H1 (cell line): ENCODE results near the gene TSTD2. TPM values are rescaled to one million over a fixed set of nuclear protein-coding genes. Genes with fewer than 3 reads are reported as not detected.

Experiments used
- CTCF ChIA-PET: fragments of 300-600 bp; sonication (Branson Sonifier 250); formaldehyde crosslinking; loops from one replicate; lab custom pipeline; 2021; ENCODE audit not compliant: partially characterized antibody; lab: Charles Lee
- POLR2A ChIA-PET: fragments of 300-600 bp; sonication (Branson Sonifier 250); formaldehyde crosslinking; loops from one replicate; lab custom pipeline; 2021; ENCODE audit warnings: inconsistent platforms; ENCODE audit not compliant: partially characterized antibody; lab: Charles Lee
- DNase-seq, 2 experiments: peaks; one replicate each; pipeline versions ENCODE4 v3.0.0 to v3.0.0-alpha.2; 2010 to 2022; ENCODE audit warnings: low spot score in 2 of 2, low read depth in 1 of 2, mixed read lengths in 1 of 2
- FAIRE-seq: peaks from 2 replicates; lab custom pipeline; 2011; peaks lifted over from hg19 to GRCh38; lab: Jason Lieb, UNC
- H2AFZ ChIP-seq: 2 replicates; pipeline ENCODE4 v1.8.1; 2012; ENCODE audit warnings: low read length, inconsistent platforms
- H2AK5ac ChIP-seq: 2 replicates; pipeline ENCODE4 v1.6.1; 2013; ENCODE audit warnings: low read depth, low read length
- H2BK120ac ChIP-seq: replicated peaks from 2 replicates; pipeline ENCODE3; 2013; ENCODE audit warnings: low read depth, low read length, inconsistent platforms
- H2BK12ac ChIP-seq: 2 replicates; pipeline ENCODE4 v1.6.1; 2013; ENCODE audit warnings: low read depth, low read length
- H2BK15ac ChIP-seq: 2 replicates; pipeline ENCODE4 v1.6.1; 2013; ENCODE audit warnings: low read length
- H2BK20ac ChIP-seq: 2 replicates; pipeline ENCODE4 v1.6.1; 2013; ENCODE audit warnings: low read length
- H2BK5ac ChIP-seq: 2 replicates; pipeline ENCODE4 v1.6.1; 2013; ENCODE audit warnings: low read depth, low read length
- H3K14ac ChIP-seq: 2 replicates; pipeline ENCODE4 v1.6.1; 2013; ENCODE audit warnings: inconsistent platforms; ENCODE audit not compliant: insufficient read length
- H3K18ac ChIP-seq: 2 replicates; pipeline ENCODE4 v1.6.1; 2013; ENCODE audit warnings: low read length; ENCODE audit errors: extremely low read depth
- H3K23ac ChIP-seq: 2 replicates; pipeline ENCODE4 v1.6.1; 2013; ENCODE audit warnings: inconsistent platforms; ENCODE audit not compliant: insufficient read length
- H3K23me2 ChIP-seq: 2 replicates; pipeline ENCODE4 v1.6.1; 2013; ENCODE audit warnings: low read depth, low read length
- H3K27ac ChIP-seq: 2 replicates; pipeline ENCODE4 v1.6.1; 2011; ENCODE audit warnings: low read depth, low read length, inconsistent platforms
- H3K27me3 ChIP-seq, 4 experiments: replicated peaks in 1 of 4; 1 replicate in 1 of 4; 2 replicates in 3 of 4; pipeline versions ENCODE4 v1.6.1 to v1.8.1; 2011 to 2013; ENCODE audit warnings: low read length in 3 of 4, mild to moderate bottlenecking in 3 of 4, inconsistent platforms in 2 of 4, mixed read lengths in 2 of 4, moderate library complexity in 1 of 4; ENCODE audit not compliant: control insufficient read depth in 3 of 4, insufficient read depth in 3 of 4; ENCODE audit errors: extremely low read depth in 1 of 4
- H3K36me3 ChIP-seq, 4 experiments: 2 replicates each; pipeline versions ENCODE4 v1.6.1 to v1.8.1; 2011 to 2013; ENCODE audit warnings: mild to moderate bottlenecking in 4 of 4, low read length in 3 of 4, moderate library complexity in 2 of 4, control low read depth in 1 of 4, inconsistent platforms in 1 of 4; ENCODE audit not compliant: insufficient read depth in 4 of 4, control insufficient read depth in 2 of 4
- H3K4ac ChIP-seq: replicated peaks from 2 replicates; pipeline ENCODE3; 2013; ENCODE audit warnings: low read length, low read depth, mixed read lengths, inconsistent platforms; ENCODE audit not compliant: insufficient read length
- H3K4me1 ChIP-seq, 4 experiments: replicated peaks in 1 of 4; 1 replicate in 1 of 4; 2 replicates in 3 of 4; pipeline versions ENCODE4 v1.6.1 to v1.8.1; 2011 to 2013; ENCODE audit warnings: low read length in 3 of 4, inconsistent platforms in 2 of 4, mixed read lengths in 1 of 4; ENCODE audit not compliant: insufficient read depth in 4 of 4, control insufficient read depth in 3 of 4
- H3K4me2 ChIP-seq, 2 experiments: 2 replicates each; pipeline versions ENCODE4 v1.6.1 to v1.8.1; 2011 to 2013; ENCODE audit warnings: low read depth in 2 of 2, low read length in 2 of 2, control low read depth in 1 of 2, inconsistent platforms in 1 of 2, mild to moderate bottlenecking in 1 of 2; ENCODE audit not compliant: insufficient read depth in 1 of 2
- H3K4me3 ChIP-seq, 4 experiments: fragments of 200-600, 300-600 bp in 1 of 4; sonication (generic), shearing (Covaris generic), sonication (Bioruptor Twin) in 1 of 4; 2 replicates each; pipeline versions ENCODE4 v1.5.1 to v1.8.1; 2011 to 2016; ENCODE audit warnings: low read length in 4 of 4, low read depth in 3 of 4, control low read depth in 2 of 4, inconsistent platforms in 2 of 4, mild to moderate bottlenecking in 2 of 4, mixed read lengths in 1 of 4, moderate library complexity in 1 of 4; ENCODE audit not compliant: insufficient read depth in 2 of 4; ENCODE audit errors: extremely low read depth in 1 of 4
- H3K56ac ChIP-seq: replicated peaks from 2 replicates; pipeline ENCODE3; 2013; ENCODE audit warnings: low read depth, mild to moderate bottlenecking, mixed read lengths, low read length, inconsistent platforms; ENCODE audit not compliant: insufficient read length
- H3K79me1 ChIP-seq: 2 replicates; pipeline ENCODE4 v1.6.1; 2013; ENCODE audit warnings: low read depth, low read length, control low read depth
- H3K79me2 ChIP-seq, 2 experiments: 2 replicates each; pipeline versions ENCODE4 v1.6.1 to v1.8.1; 2012 to 2013; ENCODE audit warnings: low read length in 2 of 2, mild to moderate bottlenecking in 2 of 2, inconsistent platforms in 1 of 2; ENCODE audit not compliant: insufficient read depth in 2 of 2, control insufficient read depth in 1 of 2
- H3K9ac ChIP-seq, 4 experiments: replicated peaks in 1 of 4; 1 replicate in 1 of 4; 2 replicates in 3 of 4; pipeline versions ENCODE4 v1.6.1 to v1.8.1; 2011 to 2013; ENCODE audit warnings: low read depth in 3 of 4, low read length in 3 of 4, control low read depth in 2 of 4, mild to moderate bottlenecking in 2 of 4, moderate library complexity in 2 of 4, inconsistent platforms in 1 of 4; ENCODE audit errors: extremely low read depth in 1 of 4
- H3K9me3 ChIP-seq, 2 experiments: 2 replicates each; pipeline versions ENCODE4 v1.6.1 to v1.8.1; 2012 to 2013; ENCODE audit warnings: mild to moderate bottlenecking in 2 of 2, moderate library complexity in 2 of 2, control low read depth in 1 of 2, inconsistent platforms in 1 of 2, low read depth in 1 of 2, low read length in 1 of 2, mixed read lengths in 1 of 2; ENCODE audit not compliant: insufficient read depth in 2 of 2
- H4K20me1 ChIP-seq, 2 experiments: replicated peaks in 1 of 2; 2 replicates each; pipeline versions ENCODE3 to v1.8.1; 2011 to 2013; ENCODE audit warnings: inconsistent platforms in 2 of 2, low read length in 2 of 2, mild to moderate bottlenecking in 1 of 2; ENCODE audit not compliant: insufficient read depth in 2 of 2, control insufficient read depth in 1 of 2
- H4K5ac ChIP-seq: 2 replicates; pipeline ENCODE4 v1.6.1; 2013; ENCODE audit warnings: low read length, low read depth, mixed read lengths, inconsistent platforms; ENCODE audit not compliant: insufficient read length
- H4K8ac ChIP-seq: 2 replicates; pipeline ENCODE4 v1.8.0; 2013; ENCODE audit warnings: mild to moderate bottlenecking, moderate library complexity, low read length, inconsistent platforms; ENCODE audit not compliant: insufficient read depth; ENCODE audit errors: extremely low read depth
- H4K91ac ChIP-seq: replicated peaks from 2 replicates; pipeline ENCODE3; 2013; ENCODE audit warnings: low read length, mixed read lengths, inconsistent platforms; ENCODE audit not compliant: insufficient read length
- CBX8 ChIP-seq: fragments of 300-800, 300-1000 bp; sonication (generic); IDR thresholded peaks from 2 replicates; pipeline ENCODE4 v1.7.1; 2016; ENCODE audit warnings: low read depth, low read length, borderline replicate concordance
- CHD2 ChIP-seq: IDR thresholded peaks from 2 replicates; pipeline ENCODE4 v1.6.1; 2012; ENCODE audit warnings: low read length, improper control_type of control experiment
- GABPA ChIP-seq: IDR thresholded peaks from 2 replicates; pipeline ENCODE4 v1.6.1; 2011; ENCODE audit warnings: mild to moderate bottlenecking, low read length, moderate library complexity, borderline replicate concordance; ENCODE audit not compliant: insufficient read depth
- HDAC6 ChIP-seq: IDR thresholded peaks from one replicate; pipeline ENCODE4 v1.7.1; 2012; ENCODE audit warnings: low read depth, mild to moderate bottlenecking, inconsistent platforms, low read length, moderate library complexity
- JUND ChIP-seq: IDR thresholded peaks from 2 replicates; pipeline ENCODE4 v1.6.1; 2011; ENCODE audit warnings: mild to moderate bottlenecking, improper control_type of control experiment, low read length
- KDM1A ChIP-seq: fragments of 200-600, 300-600 bp; sonication (generic); IDR thresholded peaks from 2 replicates; pipeline ENCODE4 v1.7.1; 2016; ENCODE audit warnings: mild to moderate bottlenecking, low read length, borderline replicate concordance
- MAFK ChIP-seq: IDR thresholded peaks from 2 replicates; pipeline ENCODE4 v1.6.1; 2012; ENCODE audit warnings: low read depth, mild to moderate bottlenecking, improper control_type of control experiment, low read length
- POU5F1 ChIP-seq: IDR thresholded peaks from 2 replicates; pipeline ENCODE4 v1.6.1; 2011; ENCODE audit warnings: low read depth, mild to moderate bottlenecking, low read length, moderate library complexity
- SAP30 ChIP-seq: fragments of 300-600 bp; sonication (generic); IDR thresholded peaks from 2 replicates; pipeline ENCODE4 v1.7.1; 2012; ENCODE audit warnings: low read length, moderate library complexity, mild to moderate bottlenecking, inconsistent platforms; ENCODE audit not compliant: insufficient read depth, insufficient replicate concordance
- SIN3A ChIP-seq, 2 experiments: IDR thresholded peaks in 1 of 2; conservative IDR thresholded peaks in 1 of 2; 2 replicates each; pipeline ENCODE4 v1.6.1; 2011 to 2012; ENCODE audit warnings: low read length in 2 of 2, improper control_type of control experiment in 1 of 2, low read depth in 1 of 2, mild to moderate bottlenecking in 1 of 2
- SRF ChIP-seq: IDR thresholded peaks from 2 replicates; pipeline ENCODE4 v1.6.1; 2011; ENCODE audit warnings: mild to moderate bottlenecking, low read depth, low read length, moderate library complexity
- TAF7 ChIP-seq: optimal IDR thresholded peaks from 2 replicates; pipeline ENCODE3; 2011; ENCODE audit warnings: low read depth, mild to moderate bottlenecking, inconsistent platforms, low read length, moderate library complexity, borderline replicate concordance
- TCF12 ChIP-seq: IDR thresholded peaks from 2 replicates; pipeline ENCODE4 v1.6.1; 2011; ENCODE audit warnings: low read depth, mild to moderate bottlenecking, low read length
- WGBS, 2 experiments: shearing (Covaris generic) in 1 of 2; methylation state at CpG; one replicate each; pipeline versions ENCODE4 v1.1.6 to v1.1.7; 2013 to 2015; ENCODE audit warnings: low lambda C conversion rate in 2 of 2, mixed read lengths in 2 of 2, inconsistent platforms in 1 of 2, low coverage in 1 of 2, missing lambda C conversion rate in 1 of 2; ENCODE audit not compliant: insufficient replicate concordance in 2 of 2, insufficient coverage in 1 of 2, insufficient read length in 1 of 2; ENCODE audit errors: extremely low coverage in 1 of 2, missing lambda C conversion rate in 1 of 2; 5-methylcytosine and 5-hydroxymethylcytosine counted together
- polyA plus RNA-seq, 7 experiments: library from polyadenylated mRNA; depleted of rRNA in 3 of 7; stranded (reverse) in 5 of 7; unstranded in 2 of 7; fragments of >200 nt in 5 of 7; fragments of 200-250 nt in 2 of 7; gene quantifications; 1 replicate in 5 of 7; 2 replicates in 1 of 7; 4 replicates in 1 of 7; pipeline versions ENCODE4 v1.2.1 to v1.2.3, GENCODE V29; 2011 to 2013; ENCODE audit warnings: missing spikeins in 2 of 7, mixed read lengths in 2 of 7
- total RNA-seq: library from RNA; stranded (reverse); fragmentation: NEBNext Ultra II Directional; extraction: Animal tissue kit (Norgen Biotek cat#: 25700); gene quantifications from 2 replicates; pipeline ENCODE4 v1.2.1, GENCODE V29; 2021

Gene TSTD2
- total and polyA plus RNA-seq, 2 of the 8 experiments (the other 6 are each of a cell fraction or from before 2014, with no cell fraction given) = 16.1 to 17.5 TPM

DNA sequence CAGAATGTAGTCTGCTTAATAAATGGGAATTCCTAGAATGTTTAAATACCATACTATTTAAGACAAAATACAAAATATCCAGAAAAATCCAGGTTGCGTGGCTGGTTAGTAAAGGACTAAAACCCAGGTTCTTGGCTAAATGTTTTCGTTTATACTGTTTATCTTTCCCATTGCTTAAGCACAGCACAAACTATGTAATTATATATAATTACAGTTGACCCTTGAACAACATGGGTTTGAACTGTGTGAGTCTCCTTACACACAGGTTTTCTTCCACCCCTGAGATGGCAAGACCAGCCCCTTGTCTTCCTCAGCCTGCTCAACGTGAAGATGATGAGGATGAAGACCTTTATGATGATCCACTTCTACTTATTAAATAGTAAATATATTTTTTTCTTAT, 39.2 kb upstream of the TSTD2 start:
- no peak overlapping the region for H3K4me2 ChIP-seq
- H4K8ac ChIP-seq = no peak overlapping the region
- H2BK120ac ChIP-seq = no peak overlapping the region
- H3K18ac ChIP-seq = no peak overlapping the region
- no peaks in the 10 kb centered on the region for H3K9me3 ChIP-seq
- H2BK12ac ChIP-seq = no peak overlapping the region
- no peak overlapping the region for H3K14ac ChIP-seq
- no peak overlapping the region for H3K23ac ChIP-seq
- no peaks in the 10 kb centered on the region for H3K4me1 ChIP-seq
- POLR2A ChIA-PET = no interaction called here
- no peaks in the 10 kb centered on the region for H3K27me3 ChIP-seq
- FAIRE-seq = no peak
- H2BK5ac ChIP-seq = no peak overlapping the region
- TF ChIP-seq SAP30 (no peak), SIN3A (conservative IDR thresholded peaks at IDR 0.05 in 1 of 2, IDR thresholded peaks at IDR 0.05 in 1 of 2; ENCODE audit: low read depth in 1 of 2, low read length in 2 of 2) (no peak), SRF (no peak), TCF12 (no peak), MAFK (no peak), POU5F1 (no peak), TAF7 (no peak), HDAC6 (no peak), CHD2 (no peak), JUND (no peak), CBX8 (no peak), GABPA (no peak), KDM1A (no peak)
- H3K9ac ChIP-seq = no peak overlapping the region
- WGBS, 2 experiments = 93% methylated on average over 3 of the region's 3 CpGs; no CpG with 5 or more reads in 1 of the 2 experiments
- H2BK20ac ChIP-seq = no peak overlapping the region
- DNase-seq = no peak
- H2AFZ ChIP-seq = no peak overlapping the region
- CTCF ChIA-PET = no interaction called here
- H3K4me3 ChIP-seq = no peak overlapping the region
- no peak overlapping the region for H3K4ac ChIP-seq
- no peaks in the 10 kb centered on the region for H3K79me2 ChIP-seq
- H3K36me3 ChIP-seq = peaks cover 28 to 85% (median 74%) of the 10 kb centered on the region in 4 experiments
- no peak overlapping the region for H4K91ac ChIP-seq
- H3K23me2 ChIP-seq = no peaks in the 10 kb centered on the region
- no peak overlapping the region for H2AK5ac ChIP-seq
- no peaks in the 10 kb centered on the region for H3K79me1 ChIP-seq
- no peak overlapping the region for H2BK15ac ChIP-seq
- no peak overlapping the region for H3K27ac ChIP-seq
- no peak overlapping the region for H3K56ac ChIP-seq
- peaks cover 0 to 2% of the 10 kb centered on the region in 2 experiments for H4K20me1 ChIP-seq
- no peak overlapping the region for H4K5ac ChIP-seq
